HG03521 (cell line): ENCODE results near the gene EXOSC7.
"Not testable (repeated sequence)": the region's sequence is repeated elsewhere in the genome, so short reads cannot be mapped to it uniquely, and the experiment has no call there.

ENCODE experiments used
- ATAC-seq: cut with Tn5 transposase; IDR thresholded peaks from one replicate; pipeline ENCODE4 v1.9.1; 2021; ENCODE audit warnings: mild to moderate bottlenecking, moderate library complexity; ENCODE audit not compliant: unreplicated experiment

Gene EXOSC7

GRCh38 chr3:44961888-44962287 lies 14.2 kb upstream of the EXOSC7 start:
- ATAC-seq: no peak

GRCh38 chr3:44962621-44963393 lies 13.2 kb upstream of the EXOSC7 start:
- ATAC-seq: no peak

GRCh38 chr3:44963571-44964325 lies 12.3 kb upstream of the EXOSC7 start:
- ATAC-seq: no peak

- no peak for ATAC-seq
These were observed 10.9 kb upstream of the EXOSC7 start for GRCh38 chr3:44965165-44965564.

GRCh38 chr3:44966795-44967278 lies 9.2 kb upstream of the EXOSC7 start:
- ATAC-seq: no peak

GRCh38 chr3:44968447-44968858 lies 7.6 kb upstream of the EXOSC7 start:
- ATAC-seq: no peak

GRCh38 chr3:44969154-44969827 lies 6.8 kb upstream of the EXOSC7 start:
- ATAC-seq: no peak

GRCh38 chr3:44969828-44970179 lies 6.2 kb upstream of the EXOSC7 start:
- ATAC-seq: no peak

GRCh38 chr3:44970926-44971490 lies 5.0 kb upstream of the EXOSC7 start:
- ATAC-seq: no peak

GRCh38 chr3:44974416-44974815 lies 1.6 kb upstream of the EXOSC7 start:
- no peak for ATAC-seq

GRCh38 chr3:44981220-44981619 lies 5.2 kb downstream of the EXOSC7 start:
- ATAC-seq: no peak

- ATAC-seq: no peak
These were observed 5.7 kb downstream of the EXOSC7 start for GRCh38 chr3:44981751-44982150.

GRCh38 chr3:44982817-44983216 lies 6.8 kb downstream of the EXOSC7 start:
- ATAC-seq: no peak

- no peak for ATAC-seq
These were observed 7.5 kb downstream of the EXOSC7 start for GRCh38 chr3:44983484-44983941.

- no peak for ATAC-seq
These were observed 8.3 kb downstream of the EXOSC7 start for GRCh38 chr3:44984335-44984734.

- ATAC-seq: not testable (repeated sequence)
These were observed 10.3 kb downstream of the EXOSC7 start for GRCh38 chr3:44986330-44986729.

- no peak for ATAC-seq
These were observed 11.3 kb downstream of the EXOSC7 start for GRCh38 chr3:44987332-44987731.

GRCh38 chr3:44988073-44988472 lies 12.0 kb downstream of the EXOSC7 start:
- ATAC-seq: no peak

- ATAC-seq: no peak
These were observed 13.1 kb downstream of the EXOSC7 start for GRCh38 chr3:44989141-44989540.

- no peak for ATAC-seq
These were observed 13.8 kb downstream of the EXOSC7 start for GRCh38 chr3:44989636-44990373.

GRCh38 chr3:44991326-44991725 lies 15.3 kb downstream of the EXOSC7 start:
- no peak for ATAC-seq
